BJ (cell line): Measurements from ENCODE around the gene DOHH. TPM values are rescaled to one million over a fixed set of nuclear protein-coding genes. Genes with fewer than 3 reads are reported as not detected.

Experiments used
- CTCF ChIA-PET: fragments of 350-600 bp; formaldehyde crosslinking; extraction: SDS; loops from one replicate; lab custom pipeline; 2021; ENCODE audit warnings: antibody characterized with exemption, inconsistent platforms; lab: Yijun Ruan, JAX
- POLR2A ChIA-PET: fragments of 300-600 bp; sonication (Branson Sonifier 250); formaldehyde crosslinking; extraction: SDS; loops from one replicate; lab custom pipeline; 2021; ENCODE audit warnings: antibody characterized with exemption; lab: Charles Lee
- DNase-seq: peaks from one replicate; pipeline ENCODE4 v3.0.0-alpha.2; 2011; ENCODE audit warnings: low read depth
- H3K27me3 ChIP-seq: 2 replicates; pipeline ENCODE4 v1.6.0; 2011; ENCODE audit warnings: low read length; ENCODE audit not compliant: control insufficient read depth, insufficient read depth
- H3K36me3 ChIP-seq: 2 replicates; pipeline ENCODE4 v1.5.1; 2011; ENCODE audit warnings: low read length; ENCODE audit not compliant: control insufficient read depth, insufficient read depth
- H3K4me3 ChIP-seq: 2 replicates; pipeline ENCODE4 v1.5.1; 2011; ENCODE audit warnings: low read depth, mild to moderate bottlenecking, control low read depth, low read length
- polyA minus RNA-seq: library from RNA; depleted of rRNA, polyadenylated mRNA; stranded (reverse); fragments of >200 nt; gene quantifications from 2 replicates; pipeline ENCODE4 v1.2.3, GENCODE V29; 2011; rRNA and poly(A)+ RNA removed
- polyA plus RNA-seq: library from polyadenylated mRNA; depleted of rRNA; stranded (reverse); fragments of >200 nt; gene quantifications from 2 replicates; pipeline ENCODE4 v1.2.3, GENCODE V29; 2011; rRNA removed
- TF ChIP-seq, protein P1 (sequence below): IDR thresholded peaks from 2 replicates; pipeline ENCODE4 v1.5.1; 2011; ENCODE audit warnings: low read depth, mild to moderate bottlenecking, control low read depth, inconsistent platforms, low read length, moderate library complexity; ENCODE audit not compliant: insufficient read depth

Gene DOHH, protein sequence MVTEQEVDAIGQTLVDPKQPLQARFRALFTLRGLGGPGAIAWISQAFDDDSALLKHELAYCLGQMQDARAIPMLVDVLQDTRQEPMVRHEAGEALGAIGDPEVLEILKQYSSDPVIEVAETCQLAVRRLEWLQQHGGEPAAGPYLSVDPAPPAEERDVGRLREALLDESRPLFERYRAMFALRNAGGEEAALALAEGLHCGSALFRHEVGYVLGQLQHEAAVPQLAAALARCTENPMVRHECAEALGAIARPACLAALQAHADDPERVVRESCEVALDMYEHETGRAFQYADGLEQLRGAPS
- polyA plus RNA-seq (3.9 and 8.3 TPM in 2 replicates), polyA minus RNA-seq (1.4 and 2.2 TPM in 2 replicates)

DNA sequence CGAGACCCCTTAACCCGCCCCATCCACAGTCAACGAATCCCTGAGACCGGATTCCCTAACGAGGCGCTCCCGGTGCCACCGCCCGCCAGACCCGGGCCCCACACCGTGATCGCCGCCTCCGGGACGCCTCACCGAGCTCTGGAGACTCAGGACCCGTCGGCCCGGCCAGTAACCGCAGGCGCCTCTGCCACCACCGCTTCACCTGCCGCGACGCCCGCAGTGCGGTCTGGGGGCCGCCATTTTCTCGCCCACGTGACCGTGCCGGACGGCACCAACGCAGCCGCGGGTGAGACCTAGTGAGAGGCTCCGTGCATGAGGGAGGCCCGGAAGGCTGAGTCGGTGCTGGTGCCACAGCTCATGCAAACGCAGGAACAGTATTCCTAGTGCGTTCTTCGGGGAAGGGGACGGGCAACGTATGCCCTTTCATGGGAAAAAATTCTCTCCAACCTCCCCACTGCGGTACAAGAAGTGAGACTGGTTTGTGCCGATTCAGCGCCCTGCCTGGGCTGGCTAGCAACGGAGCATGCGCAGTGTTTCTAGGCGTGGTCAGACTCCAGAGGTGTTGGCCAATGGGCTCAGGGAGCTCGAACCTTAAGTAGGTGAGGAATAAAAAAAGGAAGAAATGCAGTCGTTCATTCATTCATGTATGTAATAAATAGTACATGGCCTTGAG is at the start of gene DOHH:
Gene DOHH (minus strand): TSS at position 246 of the 673 bp plus-strand sequence. CDS start 3,860 bp downstream, outside the sequence.
- Histone ChIP-seq H3K36me3 (peaks cover 5% of the 10 kb centered on the region), H3K27me3 (no peaks in the 10 kb centered on the region), H3K4me3 (peak within 1 kb of the TSS; percentile 80)
- CTCF ChIA-PET, result interaction anchor here (1.8 to 2.1 kb wide), 3 partner anchors 13 to 28 kb away, joined by 5 to 10 read pairs (median 8); no protein-coding TSS in a partner anchor
- POLR2A ChIA-PET, result interaction anchor here (0.5 kb wide), 1 partner anchor 167 kb away, joined by 19 read pairs; no protein-coding TSS in a partner anchor
- TF ChIP-seq, protein P1, sequence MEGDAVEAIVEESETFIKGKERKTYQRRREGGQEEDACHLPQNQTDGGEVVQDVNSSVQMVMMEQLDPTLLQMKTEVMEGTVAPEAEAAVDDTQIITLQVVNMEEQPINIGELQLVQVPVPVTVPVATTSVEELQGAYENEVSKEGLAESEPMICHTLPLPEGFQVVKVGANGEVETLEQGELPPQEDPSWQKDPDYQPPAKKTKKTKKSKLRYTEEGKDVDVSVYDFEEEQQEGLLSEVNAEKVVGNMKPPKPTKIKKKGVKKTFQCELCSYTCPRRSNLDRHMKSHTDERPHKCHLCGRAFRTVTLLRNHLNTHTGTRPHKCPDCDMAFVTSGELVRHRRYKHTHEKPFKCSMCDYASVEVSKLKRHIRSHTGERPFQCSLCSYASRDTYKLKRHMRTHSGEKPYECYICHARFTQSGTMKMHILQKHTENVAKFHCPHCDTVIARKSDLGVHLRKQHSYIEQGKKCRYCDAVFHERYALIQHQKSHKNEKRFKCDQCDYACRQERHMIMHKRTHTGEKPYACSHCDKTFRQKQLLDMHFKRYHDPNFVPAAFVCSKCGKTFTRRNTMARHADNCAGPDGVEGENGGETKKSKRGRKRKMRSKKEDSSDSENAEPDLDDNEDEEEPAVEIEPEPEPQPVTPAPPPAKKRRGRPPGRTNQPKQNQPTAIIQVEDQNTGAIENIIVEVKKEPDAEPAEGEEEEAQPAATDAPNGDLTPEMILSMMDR, result no peak
- peak; percentile 77 for DNase-seq

DNA sequence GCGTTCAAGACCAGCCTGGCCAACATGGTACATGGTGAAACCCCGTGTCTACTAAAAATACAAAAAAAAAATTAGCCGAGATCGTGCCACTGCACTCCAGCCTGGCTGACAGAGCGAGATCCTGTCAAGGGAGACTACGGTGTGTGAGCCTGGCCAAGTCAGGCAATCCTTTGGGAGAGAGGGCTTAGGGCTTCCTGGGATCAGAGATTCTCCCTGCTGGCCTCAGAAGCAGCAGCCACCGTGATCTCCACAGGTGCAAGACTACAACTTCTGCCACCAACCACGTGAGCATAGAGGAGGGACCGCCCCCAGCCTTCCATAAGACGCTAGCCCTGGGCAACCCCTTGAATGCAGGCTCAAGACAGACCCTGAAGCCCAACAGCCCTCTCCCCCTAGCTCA is 49.3 kb upstream of the DOHH start:
- Histone ChIP-seq H3K27me3 (no peaks in the 10 kb centered on the region), H3K4me3 (no peak overlapping the region), H3K36me3 (peaks cover 17% of the 10 kb centered on the region)
- ChIA-PET CTCF (interaction anchor here (0.9 kb wide), 1 partner anchor 162 kb away, joined by 4 read pairs; no protein-coding TSS in a partner anchor), POLR2A (no interaction called here)
- TF ChIP-seq, protein P1, result no peak
- DNase-seq, result no peak

DNA sequence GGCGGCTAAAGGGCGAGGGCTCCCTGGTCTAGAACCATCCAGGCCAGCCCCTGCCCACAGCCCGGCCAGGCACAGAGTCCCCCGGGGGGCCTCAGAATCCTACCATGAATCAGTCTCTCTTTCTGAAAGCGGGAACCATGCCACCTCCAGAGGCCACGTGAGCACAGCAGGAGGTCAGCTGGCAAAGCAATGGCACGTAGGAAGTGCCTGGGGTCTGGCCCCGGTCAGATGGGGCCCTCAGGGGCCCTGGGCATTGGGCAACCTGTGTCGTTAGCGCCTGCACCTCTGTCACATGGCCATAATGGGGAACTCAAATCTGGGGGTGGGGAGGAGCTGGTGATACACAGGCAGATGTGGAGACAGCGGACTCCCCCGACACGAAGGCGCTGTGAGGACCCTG is 48.1 kb upstream of the DOHH start:
- POLR2A ChIA-PET, result no interaction called here
- no peaks in the 10 kb centered on the region for H3K27me3 ChIP-seq
- no peak overlapping the region for H3K4me3 ChIP-seq
- peaks cover 24% of the 10 kb centered on the region for H3K36me3 ChIP-seq
- no peak for DNase-seq
- TF ChIP-seq, protein P1, result no peak
- CTCF ChIA-PET, result interaction anchor here (1.1 to 5.5 kb wide), 3 partner anchors 8 to 73 kb away, joined by 3 to 57 read pairs (median 4); partner anchors contain the start of gene MFSD12

DNA sequence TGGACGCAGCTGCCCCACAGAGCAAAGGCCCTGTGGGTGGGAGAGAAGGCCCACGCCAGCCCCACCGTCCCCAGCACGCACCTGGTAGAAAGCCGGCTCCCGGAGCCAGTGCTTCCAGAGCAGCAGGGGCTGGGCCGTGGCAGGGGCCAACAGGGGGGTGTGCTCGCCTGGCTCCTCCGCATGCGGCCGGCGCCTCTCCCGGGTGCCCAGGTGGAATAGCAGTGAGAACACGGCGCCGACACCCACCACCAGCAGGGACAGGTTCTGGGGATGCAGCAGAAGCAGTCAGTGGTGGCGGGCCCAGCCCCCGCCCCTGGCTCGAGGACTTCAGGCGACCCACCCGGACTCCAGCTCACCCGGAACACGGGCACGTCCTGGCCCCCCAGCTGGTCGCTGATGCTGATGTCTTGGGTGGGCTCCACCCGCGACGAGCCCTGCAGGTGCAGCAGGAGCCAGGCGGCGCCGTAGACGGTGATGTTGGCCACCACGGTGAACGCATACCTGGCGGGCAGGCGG is 47.4 kb upstream of the DOHH start:
- TF ChIP-seq, protein P1, result no peak; the same call in 1 of the 2 replicates

DNA sequence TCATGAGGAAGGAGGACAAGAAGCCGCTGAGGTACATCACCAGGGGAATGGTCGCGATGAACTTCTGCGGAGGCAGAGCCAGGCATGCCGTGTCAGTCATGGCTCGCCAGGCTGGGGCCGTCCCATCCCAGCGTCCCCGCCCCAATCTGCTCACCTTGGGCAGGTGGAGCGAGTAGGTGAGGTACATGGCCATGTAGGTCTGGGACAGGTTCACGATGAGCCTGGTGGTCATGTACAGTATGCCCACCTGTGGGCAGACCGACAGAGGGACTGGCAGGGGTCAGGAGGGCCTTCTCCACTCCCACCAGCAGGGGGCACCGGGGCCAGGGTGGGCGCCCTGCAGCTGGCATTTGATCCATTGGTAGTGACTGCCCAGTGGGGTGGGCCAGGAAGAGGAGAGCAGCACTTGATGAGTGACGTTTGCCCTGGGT is 46.8 kb upstream of the DOHH start:
- ChIA-PET CTCF (interaction anchor here (0.6 to 5.5 kb wide), 9 partner anchors 9 to 157 kb away, joined by 3 to 57 read pairs (median 3); partner anchors contain the start of gene MFSD12), POLR2A (no interaction called here)
- TF ChIP-seq, protein P1, result peak; percentile 75
- no peaks in the 10 kb centered on the region for H3K27me3 ChIP-seq
- H3K36me3 ChIP-seq, result peaks cover 26% of the 10 kb centered on the region
- no peak overlapping the region for H3K4me3 ChIP-seq
- DNase-seq, result no peak

More for the DNA sequence above, 47.4 kb upstream of the DOHH start:
- POLR2A ChIA-PET, result no interaction called here
- H3K4me3 ChIP-seq, result no peak overlapping the region
- CTCF ChIA-PET, result interaction anchor here (0.6 to 5.5 kb wide), 9 partner anchors 8 to 156 kb away, joined by 3 to 57 read pairs (median 3); partner anchors contain the start of gene MFSD12
- DNase-seq, result no peak
- no peaks in the 10 kb centered on the region for H3K27me3 ChIP-seq
- peaks cover 26% of the 10 kb centered on the region for H3K36me3 ChIP-seq
